GM12892 (cell line): Measurements from ENCODE around the gene STK39.

ENCODE experiments used
- POLR2A ChIP-seq: IDR thresholded peaks from 2 replicates; pipeline ENCODE4 v1.6.1; 2011; ENCODE audit warnings: low read depth, low read length, control low read depth
- POLR2AphosphoS5 ChIP-seq: IDR thresholded peaks from 2 replicates; pipeline ENCODE4 v1.6.1; 2011; ENCODE audit warnings: low read depth, low read length, control low read depth
- TAF1 ChIP-seq: IDR thresholded peaks from 2 replicates; pipeline ENCODE4 v1.6.1; 2011; ENCODE audit warnings: low read depth, mild to moderate bottlenecking, control low read depth, low read length, borderline replicate concordance

- TF ChIP-seq POLR2AphosphoS5: no peak
- TF ChIP-seq POLR2A: no peak
- TF ChIP-seq TAF1: no peak
Observed at GRCh38 chr2:168044579-168044978, 202.8 kb downstream of the STK39 start.
